SK-N-SH (cell line): ENCODE data around the gene TRIM9. TPM values are rescaled to one million over a fixed set of nuclear protein-coding genes. Genes with fewer than 3 reads are reported as not detected.
A peak's percentile ranks its signal among the peaks of the same experiment; 100 is the strongest.

Source experiments
- CTCF ChIA-PET: fragments of 300-600, 350-600 bp; formaldehyde crosslinking; extraction: SDS; loops from one replicate; lab custom pipeline; 2021; lab: Yijun Ruan, JAX
- POLR2A ChIA-PET: fragments of 350-600 bp; sonication (Branson Sonifier 250); formaldehyde crosslinking; extraction: SDS; loops from one replicate; lab custom pipeline; 2020; ENCODE audit warnings: antibody characterized with exemption, inconsistent platforms; lab: Yijun Ruan, JAX
- DNase-seq: peaks from one replicate; pipeline ENCODE4 v3.0.0; 2012
- H2AFZ ChIP-seq: fragments of 200-600 bp; sonication (generic); 2 replicates; pipeline ENCODE4 v1.8.1; 2016; ENCODE audit warnings: antibody characterized with exemption, mild to moderate bottlenecking, low read depth
- H3F3A ChIP-seq: fragments of 200-600 bp; sonication (generic); replicated peaks from 2 replicates; pipeline ENCODE3; 2016; ENCODE audit warnings: antibody characterized with exemption, mild to moderate bottlenecking; ENCODE audit not compliant: insufficient read depth
- H3K27ac ChIP-seq, 2 experiments: fragments of 200-500 bp in 1 of 2; fragments of 200-600 bp in 1 of 2; sonication (Bioruptor generic) in 1 of 2; sonication (generic), shearing (Covaris generic) in 1 of 2; 2 replicates each; pipeline versions ENCODE4 v1.5.1 to v1.6.1; 2014 to 2016; ENCODE audit warnings: low read depth in 2 of 2, inconsistent platforms in 1 of 2, low read length in 1 of 2, mild to moderate bottlenecking in 1 of 2, mixed read lengths in 1 of 2
- H3K27me3 ChIP-seq: fragments of 200-600 bp; sonication (generic), shearing (Covaris generic); 2 replicates; pipeline ENCODE4 v1.6.1; 2016; ENCODE audit warnings: mixed run types; ENCODE audit not compliant: insufficient read depth
- H3K36me3 ChIP-seq, 2 experiments: fragments of 200-500 bp in 1 of 2; fragments of 200-600 bp in 1 of 2; sonication (Bioruptor generic) in 1 of 2; sonication (generic) in 1 of 2; replicated peaks in 1 of 2; 2 replicates each; pipeline versions ENCODE3 to v1.5.1; 2014 to 2016; ENCODE audit warnings: low read length in 1 of 2, mild to moderate bottlenecking in 1 of 2; ENCODE audit not compliant: insufficient read depth in 2 of 2, control insufficient read depth in 1 of 2
- H3K4me1 ChIP-seq, 2 experiments: fragments of 200-500 bp in 1 of 2; fragments of 200-600 bp in 1 of 2; sonication (Bioruptor generic) in 1 of 2; sonication (generic), shearing (Covaris generic) in 1 of 2; 2 replicates each; pipeline versions ENCODE4 v1.5.1 to v1.6.1; 2014 to 2016; ENCODE audit warnings: low read depth in 1 of 2, low read length in 1 of 2, mixed run types in 1 of 2; ENCODE audit not compliant: insufficient read depth in 2 of 2, control insufficient read depth in 1 of 2
- H3K4me2 ChIP-seq: fragments of 200-600 bp; sonication (generic), shearing (Covaris generic); 2 replicates; pipeline ENCODE4 v1.6.1; 2017; ENCODE audit warnings: mixed run types
- H3K4me3 ChIP-seq, 2 experiments: fragments of 200-500 bp in 1 of 2; fragments of 200-600 bp in 1 of 2; sonication (Bioruptor generic) in 1 of 2; sonication (generic), shearing (Covaris generic) in 1 of 2; 2 replicates each; pipeline versions ENCODE4 v1.5.1 to v1.8.1; 2014 to 2016; ENCODE audit warnings: low read depth in 2 of 2, inconsistent platforms in 1 of 2, low read length in 1 of 2, mild to moderate bottlenecking in 1 of 2, mixed read lengths in 1 of 2, moderate library complexity in 1 of 2
- H3K79me2 ChIP-seq: fragments of 200-600 bp; sonication (generic); 2 replicates; pipeline ENCODE4 v1.8.1; 2017; ENCODE audit warnings: mild to moderate bottlenecking; ENCODE audit not compliant: insufficient read depth
- H3K9ac ChIP-seq: fragments of 200-600 bp; sonication (generic); 2 replicates; pipeline ENCODE4 v1.6.1; 2017; ENCODE audit warnings: mixed run types
- H3K9me2 ChIP-seq: fragments of 200-600 bp; sonication (generic); 2 replicates; pipeline ENCODE4 v1.6.1; 2017; ENCODE audit warnings: mixed run types
- H3K9me3 ChIP-seq: fragments of 200-600 bp; sonication (generic); 2 replicates; pipeline ENCODE4 v1.6.1; 2017; ENCODE audit warnings: mixed run types, mild to moderate bottlenecking, moderate library complexity
- H4K20me1 ChIP-seq: fragments of 200-600 bp; sonication (generic); 2 replicates; pipeline ENCODE4 v1.6.1; 2017; ENCODE audit warnings: mild to moderate bottlenecking, mixed run types; ENCODE audit not compliant: insufficient read depth
- CHD2 ChIP-seq: fragments of 150-350 bp; IDR thresholded peaks from 2 replicates; pipeline ENCODE4 v1.6.1; 2018; ENCODE audit warnings: low read length; ENCODE audit not compliant: partially characterized antibody
- EP300 ChIP-seq, 2 experiments: IDR thresholded peaks; 2 replicates each; pipeline versions ENCODE4 v1.4.0 to v1.6.1; 2012; ENCODE audit warnings: borderline replicate concordance in 1 of 2, low read depth in 1 of 2, low read length in 1 of 2
- FOSL2 ChIP-seq: IDR thresholded peaks from 2 replicates; pipeline ENCODE4 v1.4.0; 2012; ENCODE audit warnings: low read depth, mild to moderate bottlenecking, moderate library complexity, borderline replicate concordance
- FOXJ3 ChIP-seq: sonication (generic); formaldehyde crosslinking; IDR thresholded peaks from 2 replicates; pipeline ENCODE4 v1.5.1; 2020; ENCODE audit warnings: mild to moderate bottlenecking, missing genetic modification reagents
- GABPA ChIP-seq: IDR thresholded peaks from 2 replicates; pipeline ENCODE4 v1.4.0; 2012; ENCODE audit warnings: low read depth, mild to moderate bottlenecking
- GATA2 ChIP-seq: sonication (generic); formaldehyde crosslinking; IDR thresholded peaks from 2 replicates; pipeline ENCODE4 v1.5.0; 2020; ENCODE audit warnings: mild to moderate bottlenecking, missing genetic modification reagents
- POLR2AphosphoS5 ChIP-seq: IDR thresholded peaks from 2 replicates; pipeline ENCODE4 v1.6.1; 2012; ENCODE audit warnings: low read depth, low read length
- RAD21 ChIP-seq: IDR thresholded peaks from 2 replicates; pipeline ENCODE4 v1.6.1; 2012; ENCODE audit warnings: mild to moderate bottlenecking, low read length
- RCOR1 ChIP-seq: fragments of 150-350 bp; IDR thresholded peaks from 2 replicates; pipeline ENCODE4 v1.6.1; 2017; ENCODE audit warnings: antibody characterized with exemption, low read length
- SIN3A ChIP-seq: IDR thresholded peaks from 2 replicates; pipeline ENCODE4 v1.6.1; 2012; ENCODE audit warnings: low read depth, mild to moderate bottlenecking, low read length, moderate library complexity, borderline replicate concordance
- TCF12 ChIP-seq: IDR thresholded peaks from 2 replicates; pipeline ENCODE4 v1.4.0; 2012
- TEAD4 ChIP-seq: IDR thresholded peaks from 2 replicates; pipeline ENCODE4 v1.4.0; 2012; ENCODE audit warnings: mild to moderate bottlenecking, borderline replicate concordance; ENCODE audit not compliant: insufficient read depth
- WGBS: methylation state at CpG from one replicate; pipeline ENCODE4 v1.1.6; 2017; ENCODE audit warnings: low lambda C conversion rate; 5-methylcytosine and 5-hydroxymethylcytosine counted together
- polyA plus RNA-seq, 3 experiments: library from polyadenylated mRNA; depleted of rRNA; stranded (reverse); fragments of >200 nt; gene quantifications; 2 replicates each; pipeline ENCODE4 v1.2.3, GENCODE V29; 2012
- TF ChIP-seq, protein P1 (sequence below): IDR thresholded peaks from 2 replicates; pipeline ENCODE4 v1.4.0; 2012; ENCODE audit warnings: low read depth, borderline replicate concordance
- TF ChIP-seq, protein P2 (sequence below): IDR thresholded peaks from 2 replicates; pipeline ENCODE4; 2012
- TF ChIP-seq, protein P3 (sequence below): fragments of 150-350 bp; IDR thresholded peaks from 2 replicates; pipeline ENCODE4 v1.6.1; 2017; ENCODE audit warnings: antibody characterized with exemption, low read length, low read depth, borderline replicate concordance

TRIM9 gene
- polyA plus RNA-seq, 1 of the 3 experiments (the other 2 are of a cell fraction), result 3.9 TPM

DNA sequence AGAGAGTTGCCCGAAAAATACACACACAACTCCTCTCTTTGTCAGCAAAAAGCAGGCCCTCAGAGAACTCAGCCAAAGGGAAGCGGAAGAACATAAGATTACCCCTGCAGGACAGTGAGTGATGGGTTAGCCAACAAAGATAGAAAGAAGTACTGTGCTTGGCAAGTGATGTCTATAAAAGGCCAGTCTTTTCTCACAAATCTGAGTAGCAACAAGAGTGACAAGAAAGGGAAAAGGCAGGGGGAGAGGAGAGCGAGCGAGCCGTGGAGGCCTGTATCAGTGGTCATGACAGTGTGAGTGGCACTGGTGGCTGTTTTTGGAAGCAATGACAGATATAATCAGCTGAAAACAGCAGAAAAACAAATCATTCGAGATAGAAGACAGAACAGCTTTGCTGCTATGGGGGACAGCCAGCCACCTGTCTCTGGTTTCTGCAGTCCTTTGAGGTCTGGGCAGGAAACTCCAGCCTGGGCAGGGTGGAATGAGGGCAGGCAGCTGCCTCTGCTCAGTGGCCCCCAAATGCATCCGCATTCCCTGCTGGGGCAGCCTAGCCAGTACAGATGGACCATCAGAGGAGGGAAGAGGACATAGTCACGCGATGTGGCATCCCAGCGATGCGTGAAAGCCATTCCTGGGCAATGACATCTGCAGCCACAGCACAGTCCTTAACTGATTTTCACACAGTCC lies 74.7 kb downstream of the TRIM9 start:
- Histone ChIP-seq H3K27me3 (no peaks in the 10 kb centered on the region), H3K4me2 (0 out of 2 replicates have a peak overlapping the region, but pooled peaks have one; percentile 10), H3K36me3 (no peaks in the 10 kb centered on the region), H3K4me3 (no peak overlapping the region; a peak in 1 of 4 replicates), H4K20me1 (no peaks in the 10 kb centered on the region), H3K79me2 (no peaks in the 10 kb centered on the region), H3K9ac (no peak overlapping the region), H3K27ac (peak overlapping the region; percentile 5 to 84; a peak in 3 of 4 replicates), H3K9me2 (no peaks in the 10 kb centered on the region), H3K9me3 (no peaks in the 10 kb centered on the region), H3K4me1 (peaks cover 13 to 32% of the 10 kb centered on the region in 2 experiments; a peak in 3 of 4 replicates), H2AFZ (no peak overlapping the region), H3F3A (peaks cover 11% of the 10 kb centered on the region)
- POLR2A ChIA-PET, result interaction anchor here (1.0 kb wide), 2 partner anchors 65 to 75 kb away, joined by 3 to 6 read pairs; partner anchors contain the start of gene TRIM9
- peak; percentile 73 for DNase-seq
- CTCF ChIA-PET, result interaction anchor here (1.0 kb wide), 1 partner anchor 73 kb away, joined by 4 read pairs; no protein-coding TSS in a partner anchor
- TF ChIP-seq TCF12 (peak; percentile 64; the same call in 1 of the 2 replicates), EP300 (IDR thresholded peaks at IDR 0.05; ENCODE audit: borderline replicate concordance in 1 of 2, low read depth in 1 of 2, low read length in 1 of 2) (peak; percentile 7 to 86; a peak in 3 of 4 replicates), SIN3A (no peak), FOSL2 (no peak), CHD2 (peak; percentile 66), RAD21 (peak; percentile 13; the same call in 1 of the 2 replicates), FOXJ3 (CRISPR knock-in tag) (peak; percentile 90), POLR2AphosphoS5 (no peak), RCOR1 (peak; percentile 89), GATA2 (peak; percentile 92)
- TF ChIP-seq, protein P1, sequence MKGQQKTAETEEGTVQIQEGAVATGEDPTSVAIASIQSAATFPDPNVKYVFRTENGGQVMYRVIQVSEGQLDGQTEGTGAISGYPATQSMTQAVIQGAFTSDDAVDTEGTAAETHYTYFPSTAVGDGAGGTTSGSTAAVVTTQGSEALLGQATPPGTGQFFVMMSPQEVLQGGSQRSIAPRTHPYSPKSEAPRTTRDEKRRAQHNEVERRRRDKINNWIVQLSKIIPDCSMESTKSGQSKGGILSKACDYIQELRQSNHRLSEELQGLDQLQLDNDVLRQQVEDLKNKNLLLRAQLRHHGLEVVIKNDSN, result no peak
- TF ChIP-seq, protein P2, sequence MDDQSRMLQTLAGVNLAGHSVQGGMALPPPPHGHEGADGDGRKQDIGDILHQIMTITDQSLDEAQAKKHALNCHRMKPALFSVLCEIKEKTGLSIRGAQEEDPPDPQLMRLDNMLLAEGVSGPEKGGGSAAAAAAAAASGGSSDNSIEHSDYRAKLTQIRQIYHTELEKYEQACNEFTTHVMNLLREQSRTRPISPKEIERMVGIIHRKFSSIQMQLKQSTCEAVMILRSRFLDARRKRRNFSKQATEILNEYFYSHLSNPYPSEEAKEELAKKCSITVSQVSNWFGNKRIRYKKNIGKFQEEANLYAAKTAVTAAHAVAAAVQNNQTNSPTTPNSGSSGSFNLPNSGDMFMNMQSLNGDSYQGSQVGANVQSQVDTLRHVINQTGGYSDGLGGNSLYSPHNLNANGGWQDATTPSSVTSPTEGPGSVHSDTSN, result peak; percentile 2; the same call in 1 of the 2 replicates
- 55% methylated on average over 11 of the region's 11 CpGs for WGBS

DNA sequence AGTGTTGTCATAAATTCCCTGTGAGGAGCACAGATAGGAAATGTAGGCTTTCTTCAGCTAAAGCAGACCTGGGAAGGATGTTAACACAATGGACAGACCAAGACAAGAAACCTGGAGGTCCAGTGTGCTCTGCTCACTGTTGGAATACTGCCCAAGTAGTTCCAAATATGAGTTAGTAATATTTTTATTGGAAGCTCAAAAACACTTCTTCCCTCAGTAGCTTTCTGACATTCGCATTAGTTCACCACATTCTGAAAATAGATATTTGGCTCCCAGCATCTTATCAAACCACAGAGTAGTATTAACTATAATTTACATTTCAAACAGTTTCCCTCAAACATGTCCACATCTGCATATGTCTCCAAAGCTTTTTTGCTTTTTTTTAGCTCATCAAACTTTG lies 75.8 kb downstream of the TRIM9 start:
- H3K27ac ChIP-seq, result peak overlapping the region in 1 of 2 experiments; percentile 46; a peak in 1 of 4 replicates
- no peak for DNase-seq

More for the DNA sequence above, 75.8 kb downstream of the TRIM9 start:
- POLR2A ChIA-PET, result interaction anchor here (1.0 kb wide), 1 partner anchor 86 kb away, joined by 3 read pairs; no protein-coding TSS in a partner anchor
- Histone ChIP-seq H2AFZ (no peak overlapping the region), H4K20me1 (no peaks in the 10 kb centered on the region), H3K9me3 (no peaks in the 10 kb centered on the region), H3K9ac (no peak overlapping the region), H3K27me3 (no peaks in the 10 kb centered on the region), H3K4me1 (peaks cover 16 to 33% of the 10 kb centered on the region in 2 experiments), H3K4me3 (no peak overlapping the region), H3K9me2 (no peaks in the 10 kb centered on the region), H3K4me2 (no peak overlapping the region), H3F3A (peaks cover 11% of the 10 kb centered on the region), H3K79me2 (no peaks in the 10 kb centered on the region), H3K36me3 (no peaks in the 10 kb centered on the region)
- TF ChIP-seq SIN3A (no peak), GABPA (no peak), RCOR1 (no peak), POLR2AphosphoS5 (no peak), TEAD4 (no peak)
- TF ChIP-seq, protein P3, sequence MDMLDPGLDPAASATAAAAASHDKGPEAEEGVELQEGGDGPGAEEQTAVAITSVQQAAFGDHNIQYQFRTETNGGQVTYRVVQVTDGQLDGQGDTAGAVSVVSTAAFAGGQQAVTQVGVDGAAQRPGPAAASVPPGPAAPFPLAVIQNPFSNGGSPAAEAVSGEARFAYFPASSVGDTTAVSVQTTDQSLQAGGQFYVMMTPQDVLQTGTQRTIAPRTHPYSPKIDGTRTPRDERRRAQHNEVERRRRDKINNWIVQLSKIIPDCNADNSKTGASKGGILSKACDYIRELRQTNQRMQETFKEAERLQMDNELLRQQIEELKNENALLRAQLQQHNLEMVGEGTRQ, result no peak
- 75% methylated on average over 1 of the region's 1 CpG for WGBS
- CTCF ChIA-PET, result interaction anchor here (1.2 kb wide), 1 partner anchor 19 kb away, joined by 3 read pairs; no protein-coding TSS in a partner anchor
